Measurements from ENCODE around the gene MRPL55.
A peak's percentile ranks its signal among the peaks of the same experiment; 100 is the strongest.

The MRPL55 gene

DNA sequence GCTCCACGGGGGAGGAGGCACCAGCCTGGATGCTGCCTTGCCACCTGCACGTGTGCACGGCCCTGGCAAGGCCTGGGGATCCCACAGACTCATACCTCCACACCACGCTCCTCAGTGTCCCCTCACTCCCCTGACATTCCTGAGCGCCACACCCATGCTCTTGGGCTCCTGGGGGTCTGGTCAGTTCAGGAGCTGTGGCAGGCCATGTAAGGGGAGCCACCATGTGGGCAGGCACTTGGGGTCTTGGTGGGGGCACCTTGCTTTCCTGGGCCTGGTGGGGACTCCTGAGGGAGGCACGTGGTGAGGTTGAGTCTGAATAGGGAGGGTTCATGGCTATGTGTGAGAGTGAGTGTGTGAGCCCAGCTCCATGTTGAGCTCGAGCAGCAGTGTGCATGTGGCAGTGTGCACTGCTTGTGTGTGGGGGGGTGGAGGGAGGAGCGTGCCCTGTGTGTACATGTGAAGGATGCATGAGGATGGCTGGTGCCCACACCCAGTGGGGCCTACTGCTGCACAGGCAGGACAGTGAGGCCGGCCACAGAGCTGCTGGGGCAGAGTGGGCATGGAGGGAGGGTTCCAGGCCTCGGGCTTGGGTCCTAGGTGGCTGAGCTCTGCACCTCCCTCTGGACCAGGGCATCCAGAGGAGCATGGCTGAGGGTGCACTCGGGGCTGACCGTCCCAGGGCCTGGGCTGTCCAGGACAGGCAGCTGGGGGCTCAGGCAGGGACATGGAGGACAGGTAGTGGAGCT lies 42.3 kb upstream of the MRPL55 start:
- H3K36me3 Mint-ChIP-seq (ENCODE audit: low read depth) = no peaks in the 10 kb centered on the region
- peak overlapping the region; percentile 94 for H3K27ac Mint-ChIP-seq
- no peaks in the 10 kb centered on the region for H3K9me3 Mint-ChIP-seq
- TF ChIP-seq, protein P1, sequence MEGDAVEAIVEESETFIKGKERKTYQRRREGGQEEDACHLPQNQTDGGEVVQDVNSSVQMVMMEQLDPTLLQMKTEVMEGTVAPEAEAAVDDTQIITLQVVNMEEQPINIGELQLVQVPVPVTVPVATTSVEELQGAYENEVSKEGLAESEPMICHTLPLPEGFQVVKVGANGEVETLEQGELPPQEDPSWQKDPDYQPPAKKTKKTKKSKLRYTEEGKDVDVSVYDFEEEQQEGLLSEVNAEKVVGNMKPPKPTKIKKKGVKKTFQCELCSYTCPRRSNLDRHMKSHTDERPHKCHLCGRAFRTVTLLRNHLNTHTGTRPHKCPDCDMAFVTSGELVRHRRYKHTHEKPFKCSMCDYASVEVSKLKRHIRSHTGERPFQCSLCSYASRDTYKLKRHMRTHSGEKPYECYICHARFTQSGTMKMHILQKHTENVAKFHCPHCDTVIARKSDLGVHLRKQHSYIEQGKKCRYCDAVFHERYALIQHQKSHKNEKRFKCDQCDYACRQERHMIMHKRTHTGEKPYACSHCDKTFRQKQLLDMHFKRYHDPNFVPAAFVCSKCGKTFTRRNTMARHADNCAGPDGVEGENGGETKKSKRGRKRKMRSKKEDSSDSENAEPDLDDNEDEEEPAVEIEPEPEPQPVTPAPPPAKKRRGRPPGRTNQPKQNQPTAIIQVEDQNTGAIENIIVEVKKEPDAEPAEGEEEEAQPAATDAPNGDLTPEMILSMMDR (IDR thresholded peaks at IDR 0.05) = no peak
- no peak overlapping the region for H3K4me3 Mint-ChIP-seq
- H3K27me3 Mint-ChIP-seq (ENCODE audit: low read depth, poor library complexity) = no peaks in the 10 kb centered on the region
- DNase-seq = no peak
- H3K4me1 Mint-ChIP-seq = peaks cover 16% of the 10 kb centered on the region

DNA sequence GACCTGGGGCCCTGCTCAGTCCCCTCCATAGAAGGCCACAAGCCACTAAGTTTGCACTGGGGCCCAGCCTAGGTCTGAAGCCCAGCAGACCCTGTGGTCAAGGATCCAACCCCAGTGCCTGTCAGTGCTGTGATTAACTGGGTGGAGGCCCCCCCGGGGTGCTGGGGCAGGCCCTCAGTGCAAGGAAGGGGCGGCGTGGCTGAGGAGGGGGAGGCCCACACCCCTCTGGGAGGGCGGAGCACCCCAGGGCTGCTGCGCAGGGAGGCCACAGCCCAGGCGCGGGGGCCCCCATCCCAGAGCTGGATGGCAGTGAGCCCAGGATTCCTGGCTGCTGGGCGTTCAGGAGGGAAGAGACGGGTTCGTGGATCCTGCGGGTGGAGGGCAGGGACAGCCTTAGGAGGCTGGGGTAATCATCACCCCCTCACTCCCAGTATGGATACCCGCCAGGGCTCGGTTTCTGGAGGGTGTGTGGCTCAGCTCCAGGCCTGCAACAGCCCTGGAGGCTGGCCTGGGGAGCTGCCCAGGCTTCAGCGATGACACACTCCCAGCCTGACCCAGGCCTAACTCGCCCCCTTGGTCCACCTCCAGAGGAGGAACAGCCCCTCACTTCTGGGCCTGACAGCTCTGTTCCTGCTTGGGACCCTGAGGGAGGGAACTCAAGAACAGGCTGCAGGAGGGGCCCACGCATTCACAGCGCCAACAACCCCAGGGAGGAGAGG lies 41.5 kb upstream of the MRPL55 start:
- H3K27ac Mint-ChIP-seq = no peak overlapping the region
- TF ChIP-seq, protein P1 (IDR thresholded peaks at IDR 0.05) = no peak
- H3K36me3 Mint-ChIP-seq (ENCODE audit: low read depth) = no peaks in the 10 kb centered on the region

DNA sequence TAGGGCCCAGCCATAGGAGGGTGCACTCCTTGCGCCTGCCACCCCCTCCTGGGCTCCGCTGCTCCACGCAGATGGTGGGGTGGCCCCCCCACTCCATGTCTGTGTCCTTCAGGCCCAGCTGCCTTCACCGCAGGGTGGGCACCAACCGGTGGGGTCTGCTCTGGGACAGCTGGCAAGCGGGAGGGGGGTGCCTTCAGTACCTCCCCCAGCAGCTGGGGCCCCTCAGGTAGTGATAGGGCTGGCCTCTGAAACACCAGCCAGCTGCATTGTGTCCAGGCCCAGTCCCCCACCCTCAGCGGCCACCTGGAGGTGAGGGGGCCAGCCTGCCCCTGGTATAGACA lies 41.0 kb upstream of the MRPL55 start:
- TF ChIP-seq, protein P1 (IDR thresholded peaks at IDR 0.05) = no peak
- no peaks in the 10 kb centered on the region for H3K9me3 Mint-ChIP-seq
- no peak overlapping the region for H3K27ac Mint-ChIP-seq

More for the DNA sequence above, 41.5 kb upstream of the MRPL55 start:
- Mint-ChIP-seq H3K27me3 (ENCODE audit: low read depth, poor library complexity) (no peaks in the 10 kb centered on the region), H3K4me1 (peaks cover 16% of the 10 kb centered on the region), H3K9me3 (no peaks in the 10 kb centered on the region), H3K4me3 (no peak overlapping the region)
- DNase-seq = no peak

DNA sequence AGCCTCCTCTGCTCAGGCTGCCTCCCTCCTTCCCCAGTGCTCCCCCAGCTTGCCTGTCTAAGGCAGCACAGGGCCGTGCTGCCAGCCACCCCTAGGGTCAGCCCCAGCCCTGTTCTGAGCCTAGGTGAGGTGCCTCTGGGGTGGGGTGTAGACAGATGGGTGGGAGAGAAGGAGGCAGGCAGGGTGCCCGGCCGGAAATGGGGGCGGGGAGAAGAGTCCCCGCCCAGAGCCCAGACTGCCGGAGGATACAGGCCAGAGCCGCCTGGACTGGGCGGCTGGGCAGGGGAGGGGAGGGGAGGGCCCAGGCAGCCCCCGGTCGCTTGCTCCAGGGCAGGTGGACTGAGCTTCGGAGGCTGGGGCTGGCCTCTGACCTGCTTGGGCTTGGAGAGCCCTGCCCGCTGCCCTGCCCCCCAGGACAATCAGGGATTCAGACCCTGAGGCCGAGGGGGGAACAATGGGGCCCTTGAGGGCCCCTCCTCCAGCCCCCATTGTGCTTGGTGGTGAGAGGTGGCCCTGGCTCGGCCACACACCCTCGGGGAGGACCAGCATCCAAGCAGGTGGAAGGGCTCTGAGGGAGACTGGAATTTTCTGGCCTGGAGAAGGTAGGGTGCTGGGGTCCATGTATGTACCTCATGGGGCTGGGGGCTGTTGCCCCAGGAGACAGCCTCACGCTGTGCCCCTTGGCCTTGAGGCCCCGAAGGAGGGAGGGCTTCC lies 40.5 kb upstream of the MRPL55 start, which contains the start of gene GJC2:
GJC2 (plus strand) TSS at position 525 of the 714 bp plus-strand sequence. CDS start 7,829 bp downstream, outside the sequence.
- H3K9me3 Mint-ChIP-seq = no peaks in the 10 kb centered on the region
- no peak within 1 kb of the TSS for H3K4me3 Mint-ChIP-seq
- TF ChIP-seq, protein P1 (IDR thresholded peaks at IDR 0.05) = no peak
- no peak within 1 kb of the TSS for H3K27ac Mint-ChIP-seq
- H3K36me3 Mint-ChIP-seq (ENCODE audit: low read depth) = no peaks in the 10 kb centered on the region
- peaks cover 16% of the 10 kb centered on the region for H3K4me1 Mint-ChIP-seq
- DNase-seq = peak; percentile 35
- no peaks in the 10 kb centered on the region for H3K27me3 Mint-ChIP-seq (ENCODE audit: low read depth, poor library complexity)

More for the DNA sequence above, 41.0 kb upstream of the MRPL55 start:
- Mint-ChIP-seq H3K4me1 (peaks cover 16% of the 10 kb centered on the region), H3K4me3 (no peak overlapping the region), H3K36me3 (ENCODE audit: low read depth) (no peaks in the 10 kb centered on the region), H3K27me3 (ENCODE audit: low read depth, poor library complexity) (no peaks in the 10 kb centered on the region)
- no peak for DNase-seq

DNA sequence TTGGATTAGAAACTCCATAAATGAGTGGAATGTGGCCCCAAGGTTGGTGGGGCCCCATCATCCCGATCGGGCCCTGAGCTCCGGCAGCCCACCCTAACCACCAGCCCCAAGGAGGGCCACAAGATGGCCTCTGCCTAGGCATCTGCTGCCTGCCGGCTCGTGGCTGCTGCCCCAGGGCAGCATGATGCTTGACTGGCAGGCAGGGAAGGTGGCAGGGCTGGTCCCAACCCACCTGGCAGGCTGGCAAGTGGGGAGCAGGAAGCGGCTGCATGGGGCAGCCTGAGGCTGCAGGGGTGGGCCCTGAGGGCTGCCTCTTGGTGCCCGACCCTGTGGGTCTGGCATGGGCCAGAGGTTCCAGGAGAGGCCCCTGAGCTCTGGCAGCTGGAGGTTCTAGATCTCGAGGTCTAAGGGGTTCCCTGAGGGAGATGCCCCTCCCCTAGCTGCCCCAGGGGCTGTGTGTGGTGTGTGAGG lies 39.9 kb upstream of the MRPL55 start:
- Mint-ChIP-seq H3K27ac (no peak overlapping the region), H3K9me3 (no peaks in the 10 kb centered on the region), H3K4me1 (peaks cover 16% of the 10 kb centered on the region), H3K36me3 (ENCODE audit: low read depth) (no peaks in the 10 kb centered on the region), H3K4me3 (no peak overlapping the region), H3K27me3 (ENCODE audit: low read depth, poor library complexity) (no peaks in the 10 kb centered on the region)
- TF ChIP-seq, protein P1 (IDR thresholded peaks at IDR 0.05) = no peak
- DNase-seq = no peak

Data from nephron progenitor cell (in vitro differentiated cells).